Measurements from ENCODE around the gene RWDD2A. TPM values are rescaled to one million over a fixed set of nuclear protein-coding genes. Genes with fewer than 3 reads are reported as not detected.

RWDD2A gene
- total RNA-seq: 3.5 TPM
- long read RNA-seq, partial matches to known transcripts: 1 of 5 reads
- long read RNA-seq, other reads (novel, unspliced or antisense): 2 of 5 reads

DNA sequence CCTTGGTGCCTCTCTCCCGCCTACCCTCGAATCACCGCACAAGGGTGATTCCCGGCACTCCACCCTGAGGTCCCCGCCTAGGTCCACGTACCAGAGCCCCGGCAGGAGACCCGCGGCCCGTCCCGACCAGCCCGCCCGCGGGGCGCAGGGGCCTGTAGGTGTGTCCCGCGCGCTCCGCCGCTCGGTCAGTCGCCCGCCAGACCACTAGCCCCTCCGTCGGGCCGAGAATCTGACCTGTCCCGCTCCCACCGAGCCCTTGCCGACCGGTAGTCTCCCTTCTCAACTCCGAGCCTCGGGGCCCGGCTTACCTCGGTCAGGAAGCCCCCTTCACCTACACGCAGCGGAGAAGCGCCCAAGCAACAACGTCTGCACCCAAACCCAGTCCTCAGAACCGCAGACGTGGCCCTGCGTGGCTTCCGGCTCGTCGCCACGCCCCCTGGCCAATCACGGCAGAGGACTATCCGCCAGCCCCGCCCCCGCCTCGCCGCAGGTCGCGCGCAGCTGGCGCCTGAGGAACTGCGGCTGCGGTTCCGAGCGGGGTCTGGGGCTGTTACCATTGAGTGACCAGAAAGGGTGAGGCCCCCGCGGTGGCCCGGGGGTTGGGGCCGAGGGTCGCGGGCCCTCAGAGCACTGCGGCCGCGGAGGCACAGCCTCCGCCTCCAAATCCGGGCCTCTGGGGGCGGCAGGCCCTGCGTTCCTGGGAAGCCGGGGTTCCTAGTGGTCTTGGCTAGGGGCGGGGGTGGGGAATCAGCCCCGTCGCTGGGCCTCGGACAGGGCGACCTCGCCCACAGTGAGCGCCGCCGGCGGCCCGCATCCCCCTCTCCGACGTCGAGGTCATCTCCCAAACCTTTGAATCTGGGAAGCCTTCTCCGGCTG, at the start of gene RWDD2A, which contains the start of gene PGM3:
Gene RWDD2A (plus strand): TSS at position 487 of the 876 bp plus-strand sequence. CDS start 1,095 bp downstream, outside the sequence.
Gene PGM3 (minus strand): TSS at position 395 of the 876 bp plus-strand sequence. CDS start 2,253 bp downstream, outside the sequence.
- TF ChIP-seq, protein P1, sequence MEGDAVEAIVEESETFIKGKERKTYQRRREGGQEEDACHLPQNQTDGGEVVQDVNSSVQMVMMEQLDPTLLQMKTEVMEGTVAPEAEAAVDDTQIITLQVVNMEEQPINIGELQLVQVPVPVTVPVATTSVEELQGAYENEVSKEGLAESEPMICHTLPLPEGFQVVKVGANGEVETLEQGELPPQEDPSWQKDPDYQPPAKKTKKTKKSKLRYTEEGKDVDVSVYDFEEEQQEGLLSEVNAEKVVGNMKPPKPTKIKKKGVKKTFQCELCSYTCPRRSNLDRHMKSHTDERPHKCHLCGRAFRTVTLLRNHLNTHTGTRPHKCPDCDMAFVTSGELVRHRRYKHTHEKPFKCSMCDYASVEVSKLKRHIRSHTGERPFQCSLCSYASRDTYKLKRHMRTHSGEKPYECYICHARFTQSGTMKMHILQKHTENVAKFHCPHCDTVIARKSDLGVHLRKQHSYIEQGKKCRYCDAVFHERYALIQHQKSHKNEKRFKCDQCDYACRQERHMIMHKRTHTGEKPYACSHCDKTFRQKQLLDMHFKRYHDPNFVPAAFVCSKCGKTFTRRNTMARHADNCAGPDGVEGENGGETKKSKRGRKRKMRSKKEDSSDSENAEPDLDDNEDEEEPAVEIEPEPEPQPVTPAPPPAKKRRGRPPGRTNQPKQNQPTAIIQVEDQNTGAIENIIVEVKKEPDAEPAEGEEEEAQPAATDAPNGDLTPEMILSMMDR (IDR thresholded peaks at IDR 0.05): no peak
- H3K27me3 ChIP-seq: no peaks in the 10 kb centered on the region
- ATAC-seq (peak; percentile 99), DNase-seq (peak; percentile 97)
- H3K36me3 ChIP-seq: peaks cover 16% of the 10 kb centered on the region
- no peaks in the 10 kb centered on the region for H3K9me3 ChIP-seq
- H3K27ac ChIP-seq: peak within 1 kb of the TSS; percentile 89
- peaks cover 12% of the 10 kb centered on the region for H3K4me1 ChIP-seq
- peak within 1 kb of the TSS; percentile 86 for H3K4me3 ChIP-seq
- intact Hi-C loops (cut with DNase I): no loop called here

DNA sequence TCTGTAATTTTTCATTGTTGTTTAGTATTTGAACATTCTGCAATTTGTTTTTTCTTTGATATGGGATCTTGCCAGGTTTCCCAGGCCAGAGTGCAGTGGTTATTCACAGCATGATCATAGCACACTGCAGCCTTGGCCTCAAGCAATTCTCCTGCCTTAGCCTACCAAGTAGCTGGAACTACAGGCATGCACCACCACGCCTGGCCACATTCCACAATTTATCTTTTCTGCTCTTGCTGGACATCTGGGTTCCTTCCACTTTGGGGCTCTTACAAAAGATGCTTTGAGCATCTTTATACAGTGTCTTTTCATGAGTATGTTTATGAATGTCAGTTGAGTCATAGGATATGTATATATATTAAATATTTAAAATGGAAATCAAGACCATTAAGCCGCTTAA, 42.0 kb upstream of the RWDD2A start:
- TF ChIP-seq, protein P1 (IDR thresholded peaks at IDR 0.05): no peak
- ATAC-seq (no peak), DNase-seq (no peak)
- Histone ChIP-seq H3K4me1 (no peaks in the 10 kb centered on the region), H3K27ac (no peak overlapping the region), H3K9me3 (no peaks in the 10 kb centered on the region), H3K27me3 (no peaks in the 10 kb centered on the region), H3K36me3 (peaks cover 84% of the 10 kb centered on the region), H3K4me3 (no peak overlapping the region)
- intact Hi-C loops (cut with DNase I): no loop called here

DNA sequence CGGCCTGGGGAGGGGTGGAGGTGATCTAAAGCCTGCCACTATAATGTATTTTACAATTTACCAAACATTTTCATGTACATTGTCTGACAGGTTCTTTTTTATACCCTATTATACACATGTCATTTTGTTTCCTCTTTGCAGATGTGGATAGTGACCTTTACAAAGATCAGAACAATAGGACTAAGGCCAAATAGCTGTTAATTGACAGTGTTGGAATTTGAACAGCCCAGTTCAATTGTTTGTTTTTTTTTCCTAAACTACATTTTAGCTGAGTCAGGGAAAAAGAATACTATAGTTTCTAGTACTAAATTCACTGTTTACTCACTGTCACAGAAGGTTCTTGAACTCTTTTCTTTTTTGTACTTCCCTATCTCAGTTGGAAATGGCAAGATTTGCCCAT, 40.2 kb upstream of the RWDD2A start:
- no peak for ATAC-seq

DNA sequence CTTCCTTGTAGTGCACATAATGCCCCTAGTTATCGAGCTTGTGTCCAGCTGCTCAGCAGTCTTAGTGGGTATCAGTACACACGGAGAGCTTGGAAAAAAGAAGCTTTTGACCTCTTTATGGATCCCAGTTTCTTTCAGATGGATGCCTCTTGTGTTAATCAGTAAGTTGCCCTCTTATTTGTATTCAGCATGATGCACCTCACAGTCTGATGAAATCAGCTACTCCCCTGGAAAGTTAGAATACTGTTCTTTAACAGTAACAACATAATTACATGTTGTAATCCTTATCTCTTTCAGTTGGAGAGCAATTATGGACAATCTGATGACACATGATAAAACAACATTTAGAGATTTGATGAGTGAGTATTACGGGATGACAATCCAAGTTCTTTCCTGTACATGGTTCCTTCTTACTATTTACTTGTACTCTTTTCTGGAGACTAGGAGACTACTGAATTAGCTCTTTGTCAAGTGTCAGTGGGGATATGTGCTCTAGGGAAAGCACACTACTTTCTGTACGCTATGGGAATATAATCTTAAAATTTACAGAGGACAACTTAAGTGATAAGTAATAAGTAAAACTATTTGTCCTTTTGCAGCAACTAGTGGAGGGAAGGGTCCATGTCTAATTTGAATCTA, 39.2 kb upstream of the RWDD2A start:
- no peak overlapping the region for H3K27ac ChIP-seq
- DNase-seq: no peak
- TF ChIP-seq, protein P1 (IDR thresholded peaks at IDR 0.05): no peak
- no peak for ATAC-seq
- peaks cover 88% of the 10 kb centered on the region for H3K36me3 ChIP-seq
- no peak overlapping the region for H3K4me3 ChIP-seq
- no peaks in the 10 kb centered on the region for H3K9me3 ChIP-seq
- intact Hi-C loops (cut with DNase I): no loop called here
- no peaks in the 10 kb centered on the region for H3K27me3 ChIP-seq
- no peaks in the 10 kb centered on the region for H3K4me1 ChIP-seq

More for the DNA sequence above, 40.2 kb upstream of the RWDD2A start:
- intact Hi-C loops (cut with DNase I): no loop called here
- TF ChIP-seq, protein P1 (IDR thresholded peaks at IDR 0.05): no peak
- DNase-seq: no peak
- no peaks in the 10 kb centered on the region for H3K27me3 ChIP-seq
- H3K4me1 ChIP-seq: no peaks in the 10 kb centered on the region
- no peaks in the 10 kb centered on the region for H3K9me3 ChIP-seq
- H3K27ac ChIP-seq: no peak overlapping the region
- H3K4me3 ChIP-seq: no peak overlapping the region
- peaks cover 85% of the 10 kb centered on the region for H3K36me3 ChIP-seq

DNA sequence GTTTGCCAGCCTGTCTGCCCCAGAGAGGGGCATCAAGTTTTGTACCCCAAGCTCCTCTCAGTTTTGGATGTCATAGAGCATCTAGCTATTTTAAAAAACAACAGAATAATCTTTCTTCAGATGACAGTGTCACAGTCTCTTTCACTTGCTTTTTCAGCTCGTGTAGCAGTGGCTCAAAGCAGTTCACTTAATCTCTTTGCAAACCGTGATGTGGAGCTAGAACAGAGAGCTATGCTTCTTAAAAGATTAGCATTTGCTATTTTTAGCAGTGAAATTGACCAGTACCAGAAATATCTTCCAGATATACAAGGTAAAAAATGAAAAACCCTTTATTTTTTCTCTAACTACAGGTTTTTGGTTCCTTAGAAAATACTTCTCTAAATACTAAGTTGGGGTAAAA, 37.4 kb upstream of the RWDD2A start:
- Histone ChIP-seq H3K36me3 (peaks cover 93% of the 10 kb centered on the region), H3K4me3 (no peak overlapping the region), H3K9me3 (no peaks in the 10 kb centered on the region), H3K27me3 (no peaks in the 10 kb centered on the region), H3K4me1 (no peaks in the 10 kb centered on the region), H3K27ac (no peak overlapping the region)
- ATAC-seq: no peak
- intact Hi-C loops (cut with DNase I): no loop called here
- DNase-seq: no peak
- TF ChIP-seq, protein P1 (IDR thresholded peaks at IDR 0.05): no peak
